ENCODE results near the gene SERINC4.
"Not testable (repeated sequence)": the region's sequence is repeated elsewhere in the genome, so short reads cannot be mapped to it uniquely, and the experiment has no call there.

SERINC4 gene

GRCh38 chr15:43799945-43800285 is at the start of gene SERINC4:
SERINC4 (minus strand) TSS chr15:43800220; CDS start chr15:43799986, 234 bp downstream.
- DNase-seq, result no peak

GRCh38 chr15:43845421-43845820 is 45.4 kb upstream of the SERINC4 start:
- no peak for DNase-seq

GRCh38 chr15:43832485-43832884 is 32.5 kb upstream of the SERINC4 start:
- not testable (repeated sequence) for DNase-seq

- DNase-seq, result not testable (repeated sequence)
These were observed 31.6 kb upstream of the SERINC4 start for GRCh38 chr15:43831519-43832052.

- DNase-seq, result not testable (repeated sequence)
These were observed 30.8 kb upstream of the SERINC4 start for GRCh38 chr15:43830691-43831275.

- DNase-seq, result not testable (repeated sequence)
These were observed 30.0 kb upstream of the SERINC4 start for GRCh38 chr15:43829951-43830540.

- peak; percentile 22 for DNase-seq
These were observed 28.1 kb upstream of the SERINC4 start for GRCh38 chr15:43828061-43828657.

GRCh38 chr15:43826508-43827341 is 26.7 kb upstream of the SERINC4 start, which contains the start of gene WDR76:
WDR76 (plus strand) TSS chr15:43827002; CDS start chr15:43827033, 31 bp downstream.
- DNase-seq, result peak; percentile 95

- no peak for DNase-seq
These were observed 26.0 kb upstream of the SERINC4 start for GRCh38 chr15:43826029-43826507.

- DNase-seq, result not testable (repeated sequence)
These were observed 25.3 kb upstream of the SERINC4 start for GRCh38 chr15:43825305-43825704.

- peak; percentile 99 for DNase-seq
These were observed 24.6 kb upstream of the SERINC4 start, which contains the start of gene MFAP1 for GRCh38 chr15:43824302-43825246. MFAP1 (minus strand) TSS chr15:43824690; CDS start chr15:43824569, 121 bp downstream.

GRCh38 chr15:43821505-43821904 is 21.5 kb upstream of the SERINC4 start:
- DNase-seq, result no peak

- not testable (repeated sequence) for DNase-seq
These were observed 15.0 kb upstream of the SERINC4 start for GRCh38 chr15:43815064-43815463.

GRCh38 chr15:43808960-43809678 is 9.1 kb upstream of the SERINC4 start:
- no peak for DNase-seq

GRCh38 chr15:43808435-43808950 is 8.5 kb upstream of the SERINC4 start:
- no peak for DNase-seq

GRCh38 chr15:43802676-43803075 is 2.7 kb upstream of the SERINC4 start:
- DNase-seq, result not testable (repeated sequence)

GRCh38 chr15:43800286-43801141 is 494 bp upstream of the SERINC4 start, which contains the start of gene HYPK:
HYPK (plus strand) TSS chr15:43800599; CDS start chr15:43800623, 24 bp downstream.
- peak; percentile 93 for DNase-seq

- no peak for DNase-seq
These were observed 643 bp downstream of the SERINC4 start for GRCh38 chr15:43799209-43799944.

GRCh38 chr15:43796566-43796965 is 3.5 kb downstream of the SERINC4 start:
- no peak for DNase-seq
